H1 (cell line): ENCODE results near the gene HSD11B1L. TPM values are rescaled to one million over a fixed set of nuclear protein-coding genes. Genes with fewer than 3 reads are reported as not detected.

Source experiments
- CTCF ChIA-PET: fragments of 300-600 bp; sonication (Branson Sonifier 250); formaldehyde crosslinking; loops from one replicate; lab custom pipeline; 2021; ENCODE audit not compliant: partially characterized antibody; lab: Charles Lee
- POLR2A ChIA-PET: fragments of 300-600 bp; sonication (Branson Sonifier 250); formaldehyde crosslinking; loops from one replicate; lab custom pipeline; 2021; ENCODE audit warnings: inconsistent platforms; ENCODE audit not compliant: partially characterized antibody; lab: Charles Lee
- DNase-seq, 2 experiments: peaks; one replicate each; pipeline versions ENCODE4 v3.0.0 to v3.0.0-alpha.2; 2010 to 2022; ENCODE audit warnings: low spot score in 2 of 2, low read depth in 1 of 2, mixed read lengths in 1 of 2
- FAIRE-seq: peaks from 2 replicates; lab custom pipeline; 2011; peaks lifted over from hg19 to GRCh38; lab: Jason Lieb, UNC
- H2AFZ ChIP-seq: 2 replicates; pipeline ENCODE4 v1.8.1; 2012; ENCODE audit warnings: low read length, inconsistent platforms
- H2AK5ac ChIP-seq: 2 replicates; pipeline ENCODE4 v1.6.1; 2013; ENCODE audit warnings: low read depth, low read length
- H2BK120ac ChIP-seq: replicated peaks from 2 replicates; pipeline ENCODE3; 2013; ENCODE audit warnings: low read depth, low read length, inconsistent platforms
- H2BK12ac ChIP-seq: 2 replicates; pipeline ENCODE4 v1.6.1; 2013; ENCODE audit warnings: low read depth, low read length
- H2BK15ac ChIP-seq: 2 replicates; pipeline ENCODE4 v1.6.1; 2013; ENCODE audit warnings: low read length
- H2BK20ac ChIP-seq: 2 replicates; pipeline ENCODE4 v1.6.1; 2013; ENCODE audit warnings: low read length
- H2BK5ac ChIP-seq: 2 replicates; pipeline ENCODE4 v1.6.1; 2013; ENCODE audit warnings: low read depth, low read length
- H3K14ac ChIP-seq: 2 replicates; pipeline ENCODE4 v1.6.1; 2013; ENCODE audit warnings: inconsistent platforms; ENCODE audit not compliant: insufficient read length
- H3K18ac ChIP-seq: 2 replicates; pipeline ENCODE4 v1.6.1; 2013; ENCODE audit warnings: low read length; ENCODE audit errors: extremely low read depth
- H3K23ac ChIP-seq: 2 replicates; pipeline ENCODE4 v1.6.1; 2013; ENCODE audit warnings: inconsistent platforms; ENCODE audit not compliant: insufficient read length
- H3K23me2 ChIP-seq: 2 replicates; pipeline ENCODE4 v1.6.1; 2013; ENCODE audit warnings: low read depth, low read length
- H3K27ac ChIP-seq: 2 replicates; pipeline ENCODE4 v1.6.1; 2011; ENCODE audit warnings: low read depth, low read length, inconsistent platforms
- H3K27me3 ChIP-seq, 4 experiments: replicated peaks in 1 of 4; 1 replicate in 1 of 4; 2 replicates in 3 of 4; pipeline versions ENCODE4 v1.6.1 to v1.8.1; 2011 to 2013; ENCODE audit warnings: low read length in 3 of 4, mild to moderate bottlenecking in 3 of 4, inconsistent platforms in 2 of 4, mixed read lengths in 2 of 4, moderate library complexity in 1 of 4; ENCODE audit not compliant: control insufficient read depth in 3 of 4, insufficient read depth in 3 of 4; ENCODE audit errors: extremely low read depth in 1 of 4
- H3K36me3 ChIP-seq, 4 experiments: 2 replicates each; pipeline versions ENCODE4 v1.6.1 to v1.8.1; 2011 to 2013; ENCODE audit warnings: mild to moderate bottlenecking in 4 of 4, low read length in 3 of 4, moderate library complexity in 2 of 4, control low read depth in 1 of 4, inconsistent platforms in 1 of 4; ENCODE audit not compliant: insufficient read depth in 4 of 4, control insufficient read depth in 2 of 4
- H3K4ac ChIP-seq: replicated peaks from 2 replicates; pipeline ENCODE3; 2013; ENCODE audit warnings: low read length, low read depth, mixed read lengths, inconsistent platforms; ENCODE audit not compliant: insufficient read length
- H3K4me1 ChIP-seq, 4 experiments: replicated peaks in 1 of 4; 1 replicate in 1 of 4; 2 replicates in 3 of 4; pipeline versions ENCODE4 v1.6.1 to v1.8.1; 2011 to 2013; ENCODE audit warnings: low read length in 3 of 4, inconsistent platforms in 2 of 4, mixed read lengths in 1 of 4; ENCODE audit not compliant: insufficient read depth in 4 of 4, control insufficient read depth in 3 of 4
- H3K4me2 ChIP-seq, 2 experiments: 2 replicates each; pipeline versions ENCODE4 v1.6.1 to v1.8.1; 2011 to 2013; ENCODE audit warnings: low read depth in 2 of 2, low read length in 2 of 2, control low read depth in 1 of 2, inconsistent platforms in 1 of 2, mild to moderate bottlenecking in 1 of 2; ENCODE audit not compliant: insufficient read depth in 1 of 2
- H3K4me3 ChIP-seq, 4 experiments: fragments of 200-600, 300-600 bp in 1 of 4; sonication (generic), shearing (Covaris generic), sonication (Bioruptor Twin) in 1 of 4; 2 replicates each; pipeline versions ENCODE4 v1.5.1 to v1.8.1; 2011 to 2016; ENCODE audit warnings: low read length in 4 of 4, low read depth in 3 of 4, control low read depth in 2 of 4, inconsistent platforms in 2 of 4, mild to moderate bottlenecking in 2 of 4, mixed read lengths in 1 of 4, moderate library complexity in 1 of 4; ENCODE audit not compliant: insufficient read depth in 2 of 4; ENCODE audit errors: extremely low read depth in 1 of 4
- H3K56ac ChIP-seq: replicated peaks from 2 replicates; pipeline ENCODE3; 2013; ENCODE audit warnings: low read depth, mild to moderate bottlenecking, mixed read lengths, low read length, inconsistent platforms; ENCODE audit not compliant: insufficient read length
- H3K79me1 ChIP-seq: 2 replicates; pipeline ENCODE4 v1.6.1; 2013; ENCODE audit warnings: low read depth, low read length, control low read depth
- H3K79me2 ChIP-seq, 2 experiments: 2 replicates each; pipeline versions ENCODE4 v1.6.1 to v1.8.1; 2012 to 2013; ENCODE audit warnings: low read length in 2 of 2, mild to moderate bottlenecking in 2 of 2, inconsistent platforms in 1 of 2; ENCODE audit not compliant: insufficient read depth in 2 of 2, control insufficient read depth in 1 of 2
- H3K9ac ChIP-seq, 4 experiments: replicated peaks in 1 of 4; 1 replicate in 1 of 4; 2 replicates in 3 of 4; pipeline versions ENCODE4 v1.6.1 to v1.8.1; 2011 to 2013; ENCODE audit warnings: low read depth in 3 of 4, low read length in 3 of 4, control low read depth in 2 of 4, mild to moderate bottlenecking in 2 of 4, moderate library complexity in 2 of 4, inconsistent platforms in 1 of 4; ENCODE audit errors: extremely low read depth in 1 of 4
- H3K9me3 ChIP-seq, 2 experiments: 2 replicates each; pipeline versions ENCODE4 v1.6.1 to v1.8.1; 2012 to 2013; ENCODE audit warnings: mild to moderate bottlenecking in 2 of 2, moderate library complexity in 2 of 2, control low read depth in 1 of 2, inconsistent platforms in 1 of 2, low read depth in 1 of 2, low read length in 1 of 2, mixed read lengths in 1 of 2; ENCODE audit not compliant: insufficient read depth in 2 of 2
- H4K20me1 ChIP-seq, 2 experiments: replicated peaks in 1 of 2; 2 replicates each; pipeline versions ENCODE3 to v1.8.1; 2011 to 2013; ENCODE audit warnings: inconsistent platforms in 2 of 2, low read length in 2 of 2, mild to moderate bottlenecking in 1 of 2; ENCODE audit not compliant: insufficient read depth in 2 of 2, control insufficient read depth in 1 of 2
- H4K5ac ChIP-seq: 2 replicates; pipeline ENCODE4 v1.6.1; 2013; ENCODE audit warnings: low read length, low read depth, mixed read lengths, inconsistent platforms; ENCODE audit not compliant: insufficient read length
- H4K8ac ChIP-seq: 2 replicates; pipeline ENCODE4 v1.8.0; 2013; ENCODE audit warnings: mild to moderate bottlenecking, moderate library complexity, low read length, inconsistent platforms; ENCODE audit not compliant: insufficient read depth; ENCODE audit errors: extremely low read depth
- H4K91ac ChIP-seq: replicated peaks from 2 replicates; pipeline ENCODE3; 2013; ENCODE audit warnings: low read length, mixed read lengths, inconsistent platforms; ENCODE audit not compliant: insufficient read length
- BACH1 ChIP-seq: IDR thresholded peaks from 2 replicates; pipeline ENCODE4 v1.6.1; 2012; ENCODE audit warnings: low read length, improper control_type of control experiment
- CREB1 ChIP-seq: IDR thresholded peaks from 2 replicates; pipeline ENCODE4 v1.6.1; 2012; ENCODE audit warnings: inconsistent platforms
- EP300 ChIP-seq, 2 experiments: IDR thresholded peaks; 1 replicate in 1 of 2; 2 replicates in 1 of 2; pipeline ENCODE4 v1.6.1; 2011 to 2012; ENCODE audit warnings: low read depth in 2 of 2, low read length in 2 of 2, mild to moderate bottlenecking in 2 of 2, borderline replicate concordance in 1 of 2, inconsistent platforms in 1 of 2, moderate library complexity in 1 of 2
- POLR2A ChIP-seq, 2 experiments: IDR thresholded peaks; 1 replicate in 1 of 2; 2 replicates in 1 of 2; pipeline ENCODE4 v1.6.1; 2011; ENCODE audit warnings: low read depth in 2 of 2, low read length in 2 of 2, mild to moderate bottlenecking in 2 of 2; ENCODE audit errors: control extremely low read depth in 1 of 2
- WGBS, 2 experiments: shearing (Covaris generic) in 1 of 2; methylation state at CpG; one replicate each; pipeline versions ENCODE4 v1.1.6 to v1.1.7; 2013 to 2015; ENCODE audit warnings: low lambda C conversion rate in 2 of 2, mixed read lengths in 2 of 2, inconsistent platforms in 1 of 2, low coverage in 1 of 2, missing lambda C conversion rate in 1 of 2; ENCODE audit not compliant: insufficient replicate concordance in 2 of 2, insufficient coverage in 1 of 2, insufficient read length in 1 of 2; ENCODE audit errors: extremely low coverage in 1 of 2, missing lambda C conversion rate in 1 of 2; 5-methylcytosine and 5-hydroxymethylcytosine counted together
- polyA plus RNA-seq, 7 experiments: library from polyadenylated mRNA; depleted of rRNA in 3 of 7; stranded (reverse) in 5 of 7; unstranded in 2 of 7; fragments of >200 nt in 5 of 7; fragments of 200-250 nt in 2 of 7; gene quantifications; 1 replicate in 5 of 7; 2 replicates in 1 of 7; 4 replicates in 1 of 7; pipeline versions ENCODE4 v1.2.1 to v1.2.3, GENCODE V29; 2011 to 2013; ENCODE audit warnings: missing spikeins in 2 of 7, mixed read lengths in 2 of 7
- total RNA-seq: library from RNA; stranded (reverse); fragmentation: NEBNext Ultra II Directional; extraction: Animal tissue kit (Norgen Biotek cat#: 25700); gene quantifications from 2 replicates; pipeline ENCODE4 v1.2.1, GENCODE V29; 2021
- TF ChIP-seq, protein P1 (sequence below): IDR thresholded peaks from 2 replicates; pipeline ENCODE4 v1.6.1; 2011; ENCODE audit warnings: low read length, improper control_type of control experiment
- TF ChIP-seq, protein P2 (sequence below): IDR thresholded peaks from 2 replicates; pipeline ENCODE4 v1.6.1; 2012; ENCODE audit warnings: low read length, inconsistent platforms

HSD11B1L gene
- total and polyA plus RNA-seq, 2 of the 8 experiments (the other 6 are each of a cell fraction or from before 2014, with no cell fraction given) = 8.2 to 20.6 TPM

GRCh38 chr19:5707576-5708575 is 27.0 kb downstream of the HSD11B1L start:
- H3K18ac ChIP-seq = no peak overlapping the region
- H2AFZ ChIP-seq = no peak overlapping the region
- no peak overlapping the region for H3K4me2 ChIP-seq
- peaks cover 3 to 18% of the 10 kb centered on the region in 2 experiments for H4K20me1 ChIP-seq
- H2AK5ac ChIP-seq = no peak overlapping the region
- H3K14ac ChIP-seq = no peak overlapping the region
- WGBS, 2 experiments = 92% methylated on average over 35 of the region's 37 CpGs; no CpG with 5 or more reads in 1 of the 2 experiments
- H2BK15ac ChIP-seq = no peak overlapping the region
- no peak overlapping the region for H4K91ac ChIP-seq
- H3K56ac ChIP-seq = no peak overlapping the region
- H3K9me3 ChIP-seq = peaks cover 0 to 5% of the 10 kb centered on the region in 2 experiments; a peak in 1 of 4 replicates
- H3K23ac ChIP-seq = no peak overlapping the region
- H3K27ac ChIP-seq = no peak overlapping the region
- H4K8ac ChIP-seq = no peak overlapping the region
- POLR2A ChIA-PET = interaction anchor here (0.6 to 22.4 kb wide), 6 partner anchors 10 to 191 kb away, joined by 3 to 620 read pairs (median 6); partner anchors contain the start of genes CATSPERD, LONP1, PRR22 and RPL36
- no peaks in the 10 kb centered on the region for H3K4me1 ChIP-seq
- H3K79me1 ChIP-seq = no peaks in the 10 kb centered on the region; the same call in 1 of the 2 replicates
- H3K9ac ChIP-seq = no peak overlapping the region
- H2BK12ac ChIP-seq = no peak overlapping the region
- H3K79me2 ChIP-seq = no peaks in the 10 kb centered on the region
- no peak overlapping the region for H3K4ac ChIP-seq
- H4K5ac ChIP-seq = no peak overlapping the region
- no peak overlapping the region for H3K4me3 ChIP-seq
- no peak overlapping the region for H2BK5ac ChIP-seq
- H3K27me3 ChIP-seq = no peaks in the 10 kb centered on the region
- no peaks in the 10 kb centered on the region for H3K23me2 ChIP-seq
- peaks cover 52 to 85% (median 77%) of the 10 kb centered on the region in 4 experiments for H3K36me3 ChIP-seq
- DNase-seq (no peak), FAIRE-seq (no peak)
- CTCF ChIA-PET = interaction anchor here (1.1 to 5.4 kb wide), 3 partner anchors 10 to 42 kb away, joined by 3 to 23 read pairs (median 3); partner anchors contain the start of gene RPL36
- H2BK20ac ChIP-seq = no peak overlapping the region
- no peak overlapping the region for H2BK120ac ChIP-seq
- TF ChIP-seq, protein P1, sequence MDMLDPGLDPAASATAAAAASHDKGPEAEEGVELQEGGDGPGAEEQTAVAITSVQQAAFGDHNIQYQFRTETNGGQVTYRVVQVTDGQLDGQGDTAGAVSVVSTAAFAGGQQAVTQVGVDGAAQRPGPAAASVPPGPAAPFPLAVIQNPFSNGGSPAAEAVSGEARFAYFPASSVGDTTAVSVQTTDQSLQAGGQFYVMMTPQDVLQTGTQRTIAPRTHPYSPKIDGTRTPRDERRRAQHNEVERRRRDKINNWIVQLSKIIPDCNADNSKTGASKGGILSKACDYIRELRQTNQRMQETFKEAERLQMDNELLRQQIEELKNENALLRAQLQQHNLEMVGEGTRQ = no peak
- TF ChIP-seq BACH1 = no peak
- no peak for TF ChIP-seq EP300 (IDR thresholded peaks at IDR 0.05; ENCODE audit: borderline replicate concordance in 1 of 2, low read depth in 2 of 2, low read length in 2 of 2)
- TF ChIP-seq, protein P2, sequence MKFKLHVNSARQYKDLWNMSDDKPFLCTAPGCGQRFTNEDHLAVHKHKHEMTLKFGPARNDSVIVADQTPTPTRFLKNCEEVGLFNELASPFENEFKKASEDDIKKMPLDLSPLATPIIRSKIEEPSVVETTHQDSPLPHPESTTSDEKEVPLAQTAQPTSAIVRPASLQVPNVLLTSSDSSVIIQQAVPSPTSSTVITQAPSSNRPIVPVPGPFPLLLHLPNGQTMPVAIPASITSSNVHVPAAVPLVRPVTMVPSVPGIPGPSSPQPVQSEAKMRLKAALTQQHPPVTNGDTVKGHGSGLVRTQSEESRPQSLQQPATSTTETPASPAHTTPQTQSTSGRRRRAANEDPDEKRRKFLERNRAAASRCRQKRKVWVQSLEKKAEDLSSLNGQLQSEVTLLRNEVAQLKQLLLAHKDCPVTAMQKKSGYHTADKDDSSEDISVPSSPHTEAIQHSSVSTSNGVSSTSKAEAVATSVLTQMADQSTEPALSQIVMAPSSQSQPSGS = no peak
- no peak; a peak in 1 of 3 replicates for TF ChIP-seq POLR2A (IDR thresholded peaks at IDR 0.05; ENCODE audit: control extremely low read depth in 1 of 2, low read depth in 2 of 2, low read length in 2 of 2)
- no peak for TF ChIP-seq CREB1
